GM18867 (cell line): ENCODE measurements around the gene FASTKD3.

ENCODE experiments used
- ATAC-seq: cut with Tn5 transposase; IDR thresholded peaks from one replicate; pipeline ENCODE4 v1.9.1; 2021; ENCODE audit warnings: mild to moderate bottlenecking, moderate library complexity; ENCODE audit not compliant: unreplicated experiment

FASTKD3 gene

DNA sequence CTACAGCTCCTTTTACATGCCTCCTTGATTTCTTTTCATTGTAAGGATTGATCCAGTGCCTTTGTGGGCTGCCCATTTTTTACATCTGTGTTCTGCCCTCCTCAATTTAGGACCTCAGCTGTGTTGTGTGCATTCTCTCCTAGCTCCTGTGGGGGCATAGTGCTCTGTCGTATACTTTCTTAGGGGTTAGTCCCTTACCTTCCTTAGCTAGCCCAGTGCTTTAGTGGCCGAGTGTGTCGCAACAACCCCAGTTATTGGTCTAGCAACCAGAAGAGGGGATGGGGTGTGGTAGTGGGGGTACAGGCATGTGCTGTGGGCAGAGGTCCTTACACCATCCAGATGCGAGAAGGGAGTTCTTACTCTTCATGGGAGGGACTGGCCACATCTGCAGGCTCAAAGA lies 12.3 kb upstream of the FASTKD3 start:
- ATAC-seq, result no peak

- ATAC-seq, result peak; percentile 94
These were observed 9.6 kb upstream of the FASTKD3 start for GRCh38 chr5:7878381-7878873.

DNA sequence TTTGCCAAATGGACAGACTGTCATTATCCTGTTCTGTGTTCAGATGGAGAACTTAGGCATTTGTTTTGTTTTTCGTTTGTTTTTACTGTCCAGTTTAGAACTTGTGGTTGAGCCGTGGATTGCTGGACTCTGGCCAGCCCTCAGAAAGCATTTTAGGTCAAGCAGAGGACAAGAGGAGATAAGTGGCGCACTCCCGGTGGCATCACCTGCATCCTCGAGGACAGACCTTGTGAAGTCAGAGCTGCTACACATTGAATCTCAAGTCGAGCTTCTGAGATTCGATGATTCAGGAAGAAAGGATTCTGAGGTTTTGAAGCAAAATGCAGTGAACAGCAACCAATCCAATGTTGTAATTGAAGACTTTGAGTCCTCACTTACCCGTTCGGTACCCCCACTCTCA lies 9.0 kb upstream of the FASTKD3 start:
- ATAC-seq, result no peak

- peak; percentile 61 for ATAC-seq
These were observed 8.0 kb upstream of the FASTKD3 start for GRCh38 chr5:7876867-7877266.

DNA sequence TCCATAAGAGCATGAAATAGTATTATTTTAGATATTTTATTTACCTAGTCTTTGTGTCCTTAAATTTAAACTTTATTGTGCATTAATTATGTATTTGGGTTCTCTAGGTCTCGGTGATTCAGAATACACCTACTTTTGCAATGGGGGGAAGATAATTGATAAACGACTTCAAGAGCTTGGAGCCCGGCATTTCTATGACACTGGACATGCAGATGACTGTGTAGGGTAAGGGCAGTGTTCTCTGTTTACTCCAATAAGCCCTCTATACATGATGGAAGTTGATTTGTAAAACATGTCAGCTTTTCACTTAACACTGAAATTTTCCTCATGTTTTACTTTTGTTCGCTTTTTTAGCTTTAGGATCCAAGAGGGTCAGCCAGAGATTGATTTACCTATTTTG lies 6.3 kb upstream of the FASTKD3 start:
- ATAC-seq, result no peak

- no peak for ATAC-seq
These were observed 5.8 kb upstream of the FASTKD3 start for GRCh38 chr5:7874639-7875038.

DNA sequence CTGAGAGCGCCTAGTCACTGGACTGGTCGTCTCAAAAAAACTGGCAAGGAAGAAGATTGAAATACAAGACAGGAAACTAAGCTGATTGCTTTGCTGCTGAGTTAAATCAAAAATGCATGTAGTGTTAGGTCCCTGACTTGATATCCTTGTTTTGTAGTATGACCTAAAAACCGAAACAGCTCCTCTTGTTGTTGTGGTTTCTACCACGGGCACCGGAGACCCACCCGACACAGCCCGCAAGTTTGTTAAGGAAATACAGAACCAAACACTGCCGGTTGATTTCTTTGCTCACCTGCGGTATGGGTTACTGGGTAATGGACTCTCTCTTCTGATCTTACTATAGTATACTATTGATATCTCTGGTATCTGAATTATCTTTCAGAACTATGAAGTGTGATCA lies 4.4 kb upstream of the FASTKD3 start:
- ATAC-seq, result peak; percentile 19

DNA sequence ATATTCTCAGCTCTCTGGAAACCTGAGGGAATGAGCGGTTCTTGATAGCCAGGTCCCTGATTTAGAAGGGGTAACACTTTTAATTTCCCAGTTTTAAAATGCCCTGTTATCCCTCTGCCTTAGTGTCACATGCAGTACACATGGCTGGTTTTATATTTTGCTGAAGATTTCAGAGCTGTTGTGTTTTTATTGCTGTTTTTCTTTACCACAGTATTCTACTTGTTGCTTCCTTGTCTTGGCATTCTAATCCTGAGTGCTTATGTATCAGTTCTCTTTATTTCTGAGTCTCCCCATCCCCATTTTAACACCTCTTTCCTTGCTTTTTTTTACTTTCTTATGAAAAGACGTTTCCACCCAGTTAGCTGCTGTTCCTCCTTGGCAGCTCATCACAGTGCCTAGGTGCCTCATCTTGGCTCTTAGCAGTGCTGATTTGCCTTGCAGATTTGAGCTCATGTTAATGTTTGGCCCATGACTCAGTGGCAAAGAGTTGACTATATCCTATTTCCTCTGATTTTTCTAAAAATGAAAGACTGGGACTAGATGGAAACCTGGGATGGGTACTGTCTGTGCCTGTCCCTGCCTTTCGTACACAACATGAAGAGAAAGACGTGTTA lies 3.8 kb upstream of the FASTKD3 start:
- ATAC-seq, result no peak

DNA sequence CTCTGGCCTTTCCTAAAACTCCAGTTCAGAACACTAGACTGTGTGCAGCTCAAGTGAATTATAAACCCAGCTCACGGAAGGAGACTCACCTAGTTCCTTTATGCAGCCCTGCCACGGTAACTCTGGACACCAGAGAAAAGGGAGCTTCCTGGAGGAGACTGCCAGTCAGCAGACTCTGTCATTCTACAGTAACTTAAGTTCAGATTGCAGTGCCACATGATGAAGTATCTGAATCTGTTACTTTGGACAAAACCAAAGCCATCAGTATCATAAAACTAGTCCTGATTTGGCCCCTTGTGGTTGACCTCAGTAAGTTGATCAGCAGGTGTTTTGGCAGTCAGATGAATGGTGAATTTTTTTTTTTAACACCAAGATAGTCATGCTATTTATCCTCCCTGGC lies 2.8 kb upstream of the FASTKD3 start:
- ATAC-seq, result peak; percentile 23

- peak; percentile 28 for ATAC-seq
These were observed 774 bp upstream of the FASTKD3 start for GRCh38 chr5:7869474-7870136.

- ATAC-seq, result no peak
These were observed 431 bp downstream of the FASTKD3 start for GRCh38 chr5:7868427-7868772.

- no peak for ATAC-seq
These were observed 1.6 kb downstream of the FASTKD3 start for GRCh38 chr5:7867260-7867659.

- ATAC-seq, result no peak
These were observed 2.6 kb downstream of the FASTKD3 start for GRCh38 chr5:7866196-7866595.

- ATAC-seq, result no peak
These were observed 10.8 kb downstream of the FASTKD3 start for GRCh38 chr5:7857926-7858632.

DNA sequence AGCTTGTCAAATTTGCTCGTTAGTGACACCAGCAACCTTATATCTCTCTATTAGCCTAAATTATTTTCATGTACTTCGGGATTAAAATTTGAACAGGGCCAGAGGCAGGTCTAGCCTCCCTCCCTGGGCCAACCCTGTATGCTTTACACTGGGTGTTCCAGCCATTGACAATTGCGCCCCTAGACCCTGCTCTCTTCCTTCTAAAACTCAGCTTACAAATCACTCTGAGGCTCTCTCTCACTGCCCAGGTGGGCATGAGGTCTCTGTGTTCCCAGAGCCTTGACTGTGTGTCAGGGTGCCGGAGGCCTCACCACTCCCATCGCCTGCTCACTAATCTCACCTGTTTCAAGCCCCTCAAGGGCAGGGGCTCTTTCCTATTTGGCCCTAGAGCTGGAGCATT lies 11.5 kb downstream of the FASTKD3 start:
- ATAC-seq, result no peak

- no peak for ATAC-seq
These were observed 12.0 kb downstream of the FASTKD3 start for GRCh38 chr5:7856855-7857254.

DNA sequence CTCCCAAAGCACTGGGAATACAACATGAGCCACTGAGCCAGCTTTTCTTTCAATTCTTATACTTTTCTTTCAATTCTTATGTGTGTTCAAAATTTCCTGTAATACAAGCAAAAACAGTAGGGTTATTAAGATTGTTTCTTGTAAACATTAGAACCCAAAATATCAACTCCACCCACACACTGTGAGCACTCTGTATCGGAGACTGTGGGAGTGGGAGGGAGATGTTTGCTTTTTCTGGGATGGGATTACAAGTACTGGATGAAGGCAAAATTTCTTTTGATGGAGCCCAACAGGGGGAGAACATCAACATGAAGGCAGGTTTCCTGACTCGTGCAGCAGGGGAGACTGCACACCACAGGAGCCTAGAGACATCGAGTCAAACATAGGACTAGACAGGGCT lies 13.2 kb downstream of the FASTKD3 start:
- no peak for ATAC-seq

DNA sequence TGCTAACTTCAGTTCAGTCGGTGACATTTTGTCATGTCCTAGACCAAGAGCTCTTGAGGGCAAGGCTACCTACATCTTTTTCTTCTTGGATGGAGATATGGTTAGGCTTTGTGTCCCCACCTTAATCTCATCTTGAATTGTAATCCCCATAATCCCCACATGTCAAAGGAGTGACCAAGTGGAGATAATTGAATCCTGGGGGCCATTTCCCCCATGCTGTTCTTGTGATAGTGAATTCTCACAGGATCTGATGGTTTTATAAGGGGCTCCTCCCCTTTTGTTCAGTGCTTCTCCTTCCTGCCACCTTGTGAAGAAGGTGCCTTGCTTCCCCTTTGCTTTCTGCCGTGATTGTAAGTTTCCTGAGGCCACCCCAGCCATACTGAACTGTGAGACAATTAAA lies 15.8 kb downstream of the FASTKD3 start:
- ATAC-seq, result no peak

DNA sequence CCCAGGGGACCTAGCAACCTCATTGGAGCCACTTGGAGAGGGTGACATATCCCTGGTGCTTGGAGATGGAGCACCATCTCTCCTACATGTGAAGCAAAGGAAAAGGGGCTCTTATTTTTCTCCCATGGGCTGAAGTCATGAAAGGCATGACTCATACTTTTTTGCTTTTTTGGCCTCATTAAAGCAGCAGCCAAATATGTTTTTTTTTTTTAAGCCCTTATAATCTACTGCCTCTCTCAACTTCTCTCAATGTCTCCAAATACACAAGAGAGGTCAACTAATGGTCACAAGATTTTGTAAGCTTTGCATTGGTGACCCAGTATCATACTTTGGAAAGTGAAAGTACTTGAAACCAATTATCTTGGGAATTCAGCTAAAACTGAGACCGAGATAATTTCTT lies 16.3 kb downstream of the FASTKD3 start:
- ATAC-seq, result no peak

- no peak for ATAC-seq
These were observed 17.1 kb downstream of the FASTKD3 start for GRCh38 chr5:7851617-7852289.

DNA sequence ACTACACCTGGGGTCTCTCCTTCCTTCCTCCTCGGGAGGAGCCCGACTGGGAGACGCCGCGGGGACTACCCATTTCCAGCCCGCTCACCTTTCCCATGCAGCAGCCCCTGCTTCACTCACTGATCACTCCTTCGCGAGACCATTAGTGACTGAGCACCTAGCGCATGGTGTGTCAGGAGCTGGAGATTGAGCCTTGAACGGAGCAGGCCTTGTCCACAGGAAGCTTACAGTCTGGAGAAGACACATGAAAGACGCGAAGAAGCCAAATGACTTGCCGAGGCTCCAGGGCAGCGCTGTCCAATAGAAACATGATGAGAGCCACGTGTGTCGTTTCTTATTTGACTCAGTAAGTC lies 17.6 kb downstream of the FASTKD3 start:
- ATAC-seq, result no peak
